HCT116 (cell line): Measurements from ENCODE around the gene SHC1. TPM values are rescaled to one million over a fixed set of nuclear protein-coding genes. Genes with fewer than 3 reads are reported as not detected.

Experiments
- ATF3 ChIP-seq: IDR thresholded peaks from 2 replicates; pipeline ENCODE4 v1.6.1; 2012
- CBX3 ChIP-seq: IDR thresholded peaks from 2 replicates; pipeline ENCODE4 v1.6.1; 2012; ENCODE audit warnings: low read depth
- EGR1 ChIP-seq: IDR thresholded peaks from 2 replicates; pipeline ENCODE4 v1.6.1; 2012; ENCODE audit warnings: low read depth
- ELF1 ChIP-seq: IDR thresholded peaks from 2 replicates; pipeline ENCODE4 v1.6.1; 2012; ENCODE audit warnings: low read depth, borderline replicate concordance
- EZH2 ChIP-seq: fragments of 200-600 bp; sonication (generic); IDR thresholded peaks from 2 replicates; pipeline ENCODE4 v1.6.1; 2017; ENCODE audit warnings: antibody characterized with exemption, mixed run types
- FOSL1 ChIP-seq: IDR thresholded peaks from 2 replicates; pipeline ENCODE4 v1.6.1; 2012; ENCODE audit warnings: low read depth
- JUND ChIP-seq: IDR thresholded peaks from 2 replicates; pipeline ENCODE4 v1.6.1; 2012
- MAX ChIP-seq: IDR thresholded peaks from 2 replicates; pipeline ENCODE4 v1.6.1; 2012
- POLR2AphosphoS5 ChIP-seq: IDR thresholded peaks from 2 replicates; pipeline ENCODE4 v1.6.1; 2011; ENCODE audit warnings: mild to moderate bottlenecking, low read depth, low read length, moderate library complexity
- RAD21 ChIP-seq: IDR thresholded peaks from 2 replicates; pipeline ENCODE4 v1.6.1; 2012; ENCODE audit warnings: low read depth, mild to moderate bottlenecking
- SIN3A ChIP-seq: IDR thresholded peaks from 2 replicates; pipeline ENCODE4 v1.6.1; 2012; ENCODE audit warnings: low read depth
- SP1 ChIP-seq: IDR thresholded peaks from 2 replicates; pipeline ENCODE4 v1.6.1; 2012; ENCODE audit warnings: low read depth
- SRF ChIP-seq: IDR thresholded peaks from 2 replicates; pipeline ENCODE4 v1.6.1; 2012; ENCODE audit warnings: low read depth
- YY1 ChIP-seq: IDR thresholded peaks from 2 replicates; pipeline ENCODE4 v1.6.1; 2011; ENCODE audit warnings: low read length, low read depth, moderate library complexity, mild to moderate bottlenecking; ENCODE audit not compliant: insufficient replicate concordance; ENCODE audit errors: extremely low read depth
- ZFX ChIP-seq: fragments of 450-650 bp; IDR thresholded peaks from 2 replicates; pipeline ENCODE4 v1.6.1; 2017
- total RNA-seq: library from RNA; stranded (reverse); gene quantifications from one replicate; pipeline ENCODE4 v1.2.1, GENCODE V29; 2021; ENCODE audit not compliant: unreplicated experiment
- TF ChIP-seq, protein P1 (sequence below), 3 experiments: fragments of 200-600 bp in 1 of 3; sonication (generic) in 1 of 3; IDR thresholded peaks in 2 of 3; conservative IDR thresholded peaks in 1 of 3; 2 replicates each; pipeline ENCODE4 v1.5.1; 2012 to 2017; ENCODE audit warnings: low read depth in 2 of 3, low read length in 2 of 3, antibody characterized with exemption in 1 of 3, borderline replicate concordance in 1 of 3, control low read depth in 1 of 3, mild to moderate bottlenecking in 1 of 3, mixed read lengths in 1 of 3, mixed run types in 1 of 3, moderate library complexity in 1 of 3; ENCODE audit not compliant: insufficient read depth in 1 of 3

The SHC1 gene
- total RNA-seq, 1 experiment from 2014 or later, result 148 TPM

DNA sequence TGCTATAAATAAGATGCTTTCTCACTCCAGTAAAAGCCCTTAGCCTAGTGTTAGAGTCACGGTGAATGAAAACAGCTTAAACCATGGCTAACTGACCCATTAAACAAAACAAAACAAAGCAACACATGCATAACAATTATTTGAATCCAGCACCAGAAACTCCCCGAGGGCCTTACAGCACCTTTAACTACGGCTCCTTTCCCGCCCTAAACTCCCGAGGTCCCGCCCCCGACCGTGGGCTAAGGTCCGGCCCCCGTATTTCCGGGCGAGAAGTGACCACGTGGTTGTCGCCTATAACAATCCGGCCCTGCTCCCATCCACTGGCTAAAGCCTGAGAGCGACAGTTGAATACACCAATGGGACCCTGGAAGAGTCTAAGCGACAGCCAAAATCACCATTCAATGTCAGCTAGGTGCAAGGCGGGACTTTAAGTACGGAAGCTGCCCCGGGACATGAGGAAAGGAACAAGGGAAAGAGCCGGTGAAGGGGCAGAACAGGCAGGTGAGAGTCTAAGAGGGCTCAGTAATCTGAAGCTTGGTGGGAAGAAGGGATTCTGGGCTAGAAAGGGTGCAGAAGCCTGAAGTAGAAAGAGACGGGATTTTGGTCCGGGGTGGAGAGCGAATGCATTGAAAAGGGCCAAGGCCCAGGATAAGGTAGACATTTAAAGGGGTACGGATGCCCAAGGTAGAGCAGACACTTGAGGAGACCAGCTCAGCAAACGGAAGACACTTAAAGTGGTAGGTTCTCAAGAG is 12.5 kb upstream of the SHC1 start, which contains the start of gene FLAD1 (continued):
- no peak for TF ChIP-seq ATF3
- TF ChIP-seq EZH2, result no peak
- no peak for TF ChIP-seq SRF
- no peak for TF ChIP-seq CBX3
- peak; percentile 29; the same call in 1 of the 2 replicates for TF ChIP-seq ZFX
- TF ChIP-seq JUND, result no peak
- TF ChIP-seq YY1, result no peak
- no peak for TF ChIP-seq SP1
- TF ChIP-seq, protein P1, sequence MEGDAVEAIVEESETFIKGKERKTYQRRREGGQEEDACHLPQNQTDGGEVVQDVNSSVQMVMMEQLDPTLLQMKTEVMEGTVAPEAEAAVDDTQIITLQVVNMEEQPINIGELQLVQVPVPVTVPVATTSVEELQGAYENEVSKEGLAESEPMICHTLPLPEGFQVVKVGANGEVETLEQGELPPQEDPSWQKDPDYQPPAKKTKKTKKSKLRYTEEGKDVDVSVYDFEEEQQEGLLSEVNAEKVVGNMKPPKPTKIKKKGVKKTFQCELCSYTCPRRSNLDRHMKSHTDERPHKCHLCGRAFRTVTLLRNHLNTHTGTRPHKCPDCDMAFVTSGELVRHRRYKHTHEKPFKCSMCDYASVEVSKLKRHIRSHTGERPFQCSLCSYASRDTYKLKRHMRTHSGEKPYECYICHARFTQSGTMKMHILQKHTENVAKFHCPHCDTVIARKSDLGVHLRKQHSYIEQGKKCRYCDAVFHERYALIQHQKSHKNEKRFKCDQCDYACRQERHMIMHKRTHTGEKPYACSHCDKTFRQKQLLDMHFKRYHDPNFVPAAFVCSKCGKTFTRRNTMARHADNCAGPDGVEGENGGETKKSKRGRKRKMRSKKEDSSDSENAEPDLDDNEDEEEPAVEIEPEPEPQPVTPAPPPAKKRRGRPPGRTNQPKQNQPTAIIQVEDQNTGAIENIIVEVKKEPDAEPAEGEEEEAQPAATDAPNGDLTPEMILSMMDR (IDR thresholded peaks at IDR 0.05 in 2 of 3, conservative IDR thresholded peaks at IDR 0.05 in 1 of 3; ENCODE audit: borderline replicate concordance in 1 of 3, insufficient read depth in 1 of 3, low read depth in 2 of 3, low read length in 2 of 3), result no peak
- peak; percentile 76 for TF ChIP-seq POLR2AphosphoS5
- TF ChIP-seq ELF1, result no peak
- TF ChIP-seq RAD21, result no peak
- no peak for TF ChIP-seq SIN3A
- TF ChIP-seq MAX, result no peak
- no peak for TF ChIP-seq FOSL1
- no peak for TF ChIP-seq EGR1
